GM21737 (cell line): ENCODE data around the gene METTL27.
"Not testable (repeated sequence)": the region's sequence is repeated elsewhere in the genome, so short reads cannot be mapped to it uniquely, and the experiment has no call there.

Experiments used
- ATAC-seq: cut with Tn5 transposase; IDR thresholded peaks from one replicate; pipeline ENCODE4 v1.9.1; 2021; ENCODE audit warnings: mild to moderate bottlenecking, moderate library complexity; ENCODE audit not compliant: unreplicated experiment

METTL27 gene

DNA sequence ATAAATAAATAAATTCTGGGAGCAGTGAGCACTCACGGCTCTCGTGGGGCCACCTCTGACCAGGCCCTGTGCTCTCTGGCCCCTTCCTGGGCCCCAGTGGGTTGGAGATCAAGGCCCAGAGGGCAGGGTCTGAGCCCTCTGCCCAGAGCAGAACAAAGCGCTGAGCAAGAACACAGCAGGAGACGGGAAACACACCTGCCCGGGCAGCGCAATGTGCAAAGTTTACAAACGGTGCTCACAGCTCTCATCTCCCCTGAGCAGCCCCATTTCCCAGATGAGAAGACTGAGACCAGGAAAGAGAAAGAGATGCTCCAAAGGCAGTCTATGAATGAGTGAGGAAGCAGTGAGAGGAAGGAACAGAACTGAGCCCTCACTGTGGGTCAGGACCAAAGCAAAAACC, 3.0 kb downstream of the METTL27 start:
- ATAC-seq, result no peak

DNA sequence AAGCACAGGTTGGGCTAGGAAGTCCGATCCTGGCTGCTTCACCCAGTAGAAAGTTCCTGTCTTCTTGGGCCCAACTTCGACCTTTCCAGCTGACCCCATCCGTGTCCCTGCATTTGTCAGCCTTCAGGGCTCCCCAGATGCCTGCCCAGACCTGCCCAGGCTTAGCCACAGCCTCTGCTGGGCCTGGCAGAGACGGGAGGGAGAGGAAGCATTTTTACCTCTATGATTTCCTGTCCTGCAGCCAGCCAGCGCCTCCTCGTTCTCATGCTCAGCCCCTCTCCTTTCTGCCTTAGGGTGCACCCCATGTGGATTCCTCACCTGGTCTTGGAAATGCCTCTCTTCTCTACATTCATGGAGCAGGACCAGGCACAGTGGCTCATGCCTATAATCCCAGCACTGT, 3.7 kb downstream of the METTL27 start:
- ATAC-seq, result no peak

DNA sequence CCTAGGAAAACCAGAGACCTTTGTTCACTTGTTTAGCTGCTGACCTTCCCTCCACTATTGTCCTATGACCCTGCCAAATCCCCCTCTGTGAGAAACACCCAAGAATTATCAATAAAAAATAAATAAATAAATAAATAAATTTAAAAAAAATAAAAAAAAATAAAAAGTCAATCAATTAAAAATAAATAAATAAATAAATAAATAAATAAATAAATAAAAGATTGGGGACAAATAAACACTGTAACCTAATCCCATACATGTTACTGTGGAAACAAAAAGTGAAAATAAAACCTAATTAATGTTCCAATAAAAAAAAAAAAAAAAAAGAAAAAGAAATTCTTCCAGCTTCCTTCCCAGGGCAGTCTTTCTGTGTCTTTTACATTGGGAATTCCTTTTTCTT, 5.1 kb downstream of the METTL27 start:
- not testable (repeated sequence) for ATAC-seq

DNA sequence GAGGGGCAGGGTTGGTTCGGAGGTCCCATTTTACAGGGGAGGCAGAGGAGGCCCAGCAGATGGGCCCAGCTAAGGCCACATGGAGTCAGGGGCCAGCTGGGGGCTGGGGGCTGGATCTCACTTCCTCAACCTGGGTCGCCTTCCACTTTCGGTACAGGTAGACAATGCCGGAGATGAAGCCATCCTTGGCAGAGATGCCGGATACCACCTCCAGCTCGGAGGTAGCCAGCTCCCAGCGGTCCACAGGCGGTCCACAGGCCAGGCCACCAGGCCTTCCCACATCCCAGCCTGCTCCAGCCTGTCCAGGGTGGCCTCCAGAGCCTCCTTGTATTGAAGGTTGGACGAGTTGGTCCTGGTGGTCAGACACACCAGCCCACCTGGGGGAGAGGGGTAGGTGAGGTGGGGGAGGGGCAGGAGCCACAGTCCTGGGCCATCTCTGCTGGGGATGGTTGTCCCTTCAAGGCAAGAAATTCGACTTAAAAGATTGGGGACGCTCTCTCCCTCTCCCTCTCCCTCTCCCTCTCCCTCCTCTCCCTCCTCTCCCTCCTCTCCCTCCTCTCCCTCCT, 7.6 kb downstream of the METTL27 start:
- no peak for ATAC-seq

DNA sequence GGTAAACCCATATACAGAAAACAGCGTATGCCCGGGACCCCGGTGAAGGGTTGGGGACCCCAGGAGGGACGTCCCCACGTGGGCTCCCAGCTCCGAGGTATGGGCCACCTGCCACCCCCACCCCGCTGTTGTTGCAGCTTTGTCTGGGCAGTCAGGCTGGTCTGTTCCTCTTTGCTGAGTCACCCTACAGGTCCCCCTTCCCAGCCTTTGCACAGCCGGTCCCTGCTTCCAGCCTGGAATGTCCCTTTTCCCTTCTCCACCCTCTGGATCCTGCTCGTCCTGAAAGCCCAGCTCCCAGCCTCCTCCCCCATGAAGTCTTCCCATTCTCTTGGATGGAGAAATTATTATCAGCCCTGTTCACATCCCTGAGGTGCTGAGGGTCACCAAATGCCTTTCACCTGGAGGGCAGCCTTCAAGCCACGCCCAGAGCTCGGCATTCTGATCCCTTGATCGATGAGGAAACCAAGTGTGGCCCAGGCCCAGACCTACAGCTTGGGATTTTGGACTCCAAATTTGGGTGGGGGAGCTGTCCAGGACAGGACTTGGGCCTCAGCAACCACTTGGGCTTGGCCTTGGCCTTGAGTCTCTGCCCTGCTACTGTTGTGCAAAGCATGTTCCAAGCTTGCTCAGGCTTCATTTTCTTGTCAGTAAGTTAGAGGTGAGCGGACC, 8.9 kb downstream of the METTL27 start:
- no peak for ATAC-seq

DNA sequence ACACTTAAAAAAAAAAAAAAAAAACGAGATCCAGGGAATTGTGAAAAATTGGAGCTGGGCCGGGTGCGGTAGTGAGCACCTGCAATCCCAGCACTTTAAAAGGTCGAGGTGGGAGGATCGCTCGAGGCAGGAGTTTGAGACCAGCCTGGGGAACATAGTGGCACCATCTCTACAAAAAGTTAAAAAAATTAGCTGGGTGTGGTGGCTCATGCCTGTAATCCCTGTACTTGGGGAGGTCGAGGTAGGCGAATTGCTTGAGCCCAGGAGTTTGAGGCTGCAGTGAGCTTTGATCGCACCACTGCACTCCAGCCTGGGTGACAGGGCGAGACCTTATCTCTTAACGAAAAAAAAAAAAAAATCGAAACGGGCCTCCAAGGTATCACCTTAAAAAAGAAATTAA, 9.5 kb downstream of the METTL27 start:
- ATAC-seq, result no peak

DNA sequence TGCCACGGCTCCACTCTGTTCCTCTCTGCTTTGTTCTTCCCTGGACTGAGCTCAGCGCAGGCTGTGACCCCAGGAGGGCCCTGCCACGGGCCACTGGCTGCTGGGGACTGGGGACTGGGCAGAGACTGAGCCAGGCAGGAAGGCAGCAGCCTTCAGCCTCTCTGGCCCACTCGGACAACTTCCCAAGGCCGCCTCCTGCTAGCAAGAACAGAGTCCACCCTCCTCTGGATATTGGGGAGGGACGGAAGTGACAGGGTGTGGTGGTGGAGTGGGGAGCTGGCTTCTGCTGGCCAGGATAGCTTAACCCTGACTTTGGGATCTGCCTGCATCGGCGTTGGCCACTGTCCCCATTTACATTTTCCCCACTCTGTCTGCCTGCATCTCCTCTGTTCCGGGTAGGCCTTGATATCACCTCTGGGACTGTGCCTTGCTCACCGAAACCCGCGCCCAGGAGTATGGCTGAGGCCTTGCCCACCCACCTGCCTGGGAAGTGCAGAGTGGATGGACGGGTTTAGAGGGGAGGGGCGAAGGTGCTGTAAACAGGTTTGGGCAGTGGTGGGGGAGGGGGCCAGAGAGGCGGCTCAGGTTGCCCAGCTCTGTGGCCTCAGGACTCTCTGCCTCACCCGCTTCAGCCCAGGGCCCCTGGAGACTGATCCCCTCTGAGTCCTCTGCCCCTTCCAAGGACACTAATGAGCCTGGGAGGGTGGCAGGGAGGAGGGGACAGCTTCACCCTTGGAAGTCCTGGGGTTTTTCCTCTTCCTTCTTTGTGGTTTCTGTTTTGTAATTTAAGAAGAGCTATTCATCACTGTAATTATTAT, 10.3 kb downstream of the METTL27 start:
- no peak for ATAC-seq

DNA sequence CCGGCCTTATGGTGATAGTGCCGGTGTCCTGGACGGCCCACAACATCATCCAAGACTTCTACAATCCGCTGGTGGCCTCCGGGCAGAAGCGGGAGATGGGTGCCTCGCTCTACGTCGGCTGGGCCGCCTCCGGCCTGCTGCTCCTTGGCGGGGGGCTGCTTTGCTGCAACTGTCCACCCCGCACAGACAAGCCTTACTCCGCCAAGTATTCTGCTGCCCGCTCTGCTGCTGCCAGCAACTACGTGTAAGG, 10.8 kb downstream of the METTL27 start:
- ATAC-seq, result no peak

DNA sequence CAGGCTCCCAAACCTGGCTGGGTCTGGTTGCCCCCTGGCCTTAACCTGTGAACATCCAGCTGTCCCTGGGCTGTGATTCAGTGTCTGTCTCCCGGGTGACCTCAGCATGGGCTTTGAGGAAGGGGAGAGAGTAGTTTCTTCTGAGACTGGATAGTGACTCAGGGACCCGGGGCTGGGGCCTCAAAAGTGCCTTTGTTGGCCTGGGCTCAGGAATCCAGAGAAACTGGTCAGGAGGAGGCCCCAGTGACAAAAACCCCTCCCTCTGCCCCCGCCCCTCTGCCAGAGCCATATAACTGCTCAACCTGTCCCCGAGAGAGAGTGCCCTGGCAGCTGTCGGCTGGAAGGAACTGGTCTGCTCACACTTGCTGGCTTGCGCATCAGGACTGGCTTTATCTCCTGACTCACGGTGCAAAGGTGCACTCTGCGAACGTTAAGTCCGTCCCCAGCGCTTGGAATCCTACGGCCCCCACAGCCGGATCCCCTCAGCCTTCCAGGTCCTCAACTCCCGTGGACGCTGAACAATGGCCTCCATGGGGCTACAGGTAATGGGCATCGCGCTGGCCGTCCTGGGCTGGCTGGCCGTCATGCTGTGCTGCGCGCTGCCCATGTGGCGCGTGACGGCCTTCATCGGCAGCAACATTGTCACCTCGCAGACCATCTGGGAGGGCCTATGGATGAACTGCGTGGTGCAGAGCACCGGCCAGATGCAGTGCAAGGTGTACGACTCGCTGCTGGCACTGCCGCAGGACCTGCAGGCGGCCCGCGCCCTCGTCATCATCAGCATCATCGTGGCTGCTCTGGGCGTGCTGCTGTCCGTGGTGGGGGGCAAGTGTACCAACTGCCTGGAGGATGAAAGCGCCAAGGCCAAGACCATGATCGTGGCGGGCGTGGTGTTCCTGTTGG, 11.4 kb downstream of the METTL27 start, which contains the start of gene CLDN4:
TSS of gene CLDN4 (plus strand) at position 316 of the 903 bp plus-strand sequence. CDS start at position 522, 206 bp downstream.
- no peak for ATAC-seq

DNA sequence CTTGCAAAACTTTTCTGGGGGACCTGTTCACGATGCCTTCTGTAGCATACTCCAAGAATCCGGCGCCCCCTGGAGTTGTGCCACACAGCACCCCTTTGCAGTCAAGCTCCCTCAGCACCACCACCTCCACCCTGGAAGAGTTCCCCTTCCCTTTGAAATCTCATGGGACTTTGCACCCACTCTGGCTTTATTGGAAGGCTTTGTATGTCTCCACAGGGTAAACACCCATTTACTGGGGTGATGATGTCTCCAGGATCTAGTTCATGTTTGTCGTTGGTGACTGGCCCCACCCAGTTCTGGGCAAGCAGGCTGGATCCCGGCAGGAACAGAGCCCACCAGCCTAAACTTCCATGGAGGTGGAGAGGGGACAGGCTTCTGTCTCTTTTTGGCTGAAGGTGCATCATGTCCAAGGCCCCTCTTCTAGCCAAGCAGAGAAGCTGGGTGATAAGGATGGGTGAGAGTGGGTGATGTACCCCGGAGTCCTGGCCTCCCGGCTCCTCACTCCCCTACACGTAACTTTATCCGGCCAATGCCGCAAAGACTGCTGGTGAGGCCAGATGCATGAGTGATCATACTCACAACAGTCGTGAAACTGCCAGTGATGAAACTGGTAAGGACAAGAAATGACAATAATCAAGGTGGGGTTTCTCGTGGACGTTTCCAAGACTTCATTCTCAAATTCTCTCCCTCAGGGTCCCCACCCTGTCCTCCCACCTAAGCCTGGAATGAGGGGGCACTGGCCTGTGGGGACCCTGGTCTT, 12.2 kb downstream of the METTL27 start:
- no peak for ATAC-seq

DNA sequence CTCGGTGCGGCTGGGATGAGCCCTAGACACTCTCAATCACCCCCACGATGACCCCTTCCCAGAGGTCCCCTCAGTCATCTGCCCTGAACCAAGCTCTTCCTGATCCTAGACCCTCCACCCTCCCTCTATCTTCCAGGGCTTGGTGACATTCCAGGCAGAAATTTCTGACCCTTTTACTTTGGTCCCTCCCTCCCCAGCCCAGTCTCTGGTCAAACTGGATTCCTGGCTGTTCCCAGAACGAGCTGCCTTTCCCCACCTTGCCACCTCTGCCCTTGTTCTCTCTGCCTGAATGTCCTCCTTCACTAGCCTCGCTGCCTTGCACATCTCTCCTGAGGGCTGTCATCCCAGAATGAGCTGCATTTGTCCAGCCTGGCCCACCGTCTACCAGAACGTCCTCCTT, 12.8 kb downstream of the METTL27 start:
- no peak for ATAC-seq

DNA sequence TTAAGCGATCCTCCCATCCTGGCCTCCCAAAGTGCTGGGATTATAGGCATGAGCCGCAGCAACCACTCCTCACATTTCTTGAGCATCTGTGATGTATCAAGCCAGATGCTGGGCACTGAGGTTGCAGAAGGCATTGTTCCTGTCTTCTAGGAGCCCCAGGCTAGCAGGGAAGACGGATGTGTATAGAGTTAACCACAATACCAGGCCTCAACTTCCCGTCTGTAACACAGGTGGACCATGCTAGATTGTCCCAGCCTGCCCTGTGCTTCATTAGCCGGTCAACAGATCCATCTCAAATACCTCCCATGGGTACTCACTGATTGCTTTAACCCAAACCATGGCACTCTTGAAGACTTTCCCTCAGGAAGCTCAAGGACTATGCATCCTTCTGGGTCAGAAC, 13.3 kb downstream of the METTL27 start:
- ATAC-seq, result no peak

DNA sequence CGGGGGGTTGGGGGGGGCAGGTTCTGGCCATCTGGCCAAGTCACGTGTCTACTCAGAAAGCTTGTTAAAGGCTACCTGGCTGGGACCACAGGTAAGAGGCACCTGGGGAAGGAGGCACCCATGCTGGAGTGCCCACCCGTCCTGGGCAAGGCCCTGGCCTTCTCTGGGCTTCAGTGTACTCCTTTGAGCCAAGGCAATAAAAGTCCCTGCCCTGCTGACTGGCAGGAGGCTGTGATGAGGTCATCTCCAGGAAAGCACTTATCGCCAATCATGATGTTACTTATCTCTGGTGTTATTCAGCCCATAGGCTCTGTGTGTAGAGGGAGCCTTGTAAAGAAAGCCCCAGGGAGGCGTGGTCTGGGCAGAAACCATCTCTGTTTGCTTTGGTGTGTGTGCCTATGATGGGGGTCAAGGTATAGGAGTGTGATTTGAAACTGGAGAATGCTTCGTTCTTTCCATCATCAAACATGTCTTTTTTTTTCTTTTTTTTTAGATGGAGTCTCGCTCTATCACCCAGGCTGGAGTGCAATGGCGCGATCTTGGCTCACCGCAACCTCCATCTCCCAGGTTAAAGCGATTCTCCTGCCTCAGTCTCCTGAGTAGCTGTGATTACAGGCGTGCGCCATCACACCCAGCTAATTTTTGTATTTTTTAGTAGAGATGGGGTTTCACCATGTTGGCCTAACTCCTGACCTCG, 14.1 kb downstream of the METTL27 start:
- no peak for ATAC-seq

DNA sequence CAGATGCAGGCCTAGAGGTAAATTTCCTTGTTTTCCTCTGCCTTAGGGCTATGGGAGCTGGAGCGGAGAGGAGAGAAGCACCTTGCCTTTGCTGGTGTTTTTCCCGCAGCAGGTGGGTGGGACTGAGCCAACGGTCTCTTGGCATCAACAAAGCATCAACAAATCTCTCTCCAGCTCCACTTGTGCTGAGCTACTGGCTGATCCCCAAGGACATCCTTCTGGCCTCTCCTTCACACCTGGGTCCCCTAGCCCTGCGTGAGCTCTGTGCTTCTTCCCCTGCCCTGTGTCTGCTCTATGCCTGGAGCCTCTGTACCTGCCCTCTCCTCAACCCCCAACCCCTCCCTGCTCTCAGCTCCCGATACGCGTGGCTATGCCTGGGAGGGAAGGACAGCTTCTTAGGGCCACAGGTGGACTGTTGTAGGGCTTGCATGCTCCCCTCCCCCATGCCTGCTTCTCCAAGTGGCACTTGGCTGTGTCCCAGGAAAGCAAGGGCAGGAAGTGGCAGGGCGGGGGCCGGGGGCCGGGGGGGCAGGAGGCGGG, 14.7 kb downstream of the METTL27 start:
- ATAC-seq, result no peak

DNA sequence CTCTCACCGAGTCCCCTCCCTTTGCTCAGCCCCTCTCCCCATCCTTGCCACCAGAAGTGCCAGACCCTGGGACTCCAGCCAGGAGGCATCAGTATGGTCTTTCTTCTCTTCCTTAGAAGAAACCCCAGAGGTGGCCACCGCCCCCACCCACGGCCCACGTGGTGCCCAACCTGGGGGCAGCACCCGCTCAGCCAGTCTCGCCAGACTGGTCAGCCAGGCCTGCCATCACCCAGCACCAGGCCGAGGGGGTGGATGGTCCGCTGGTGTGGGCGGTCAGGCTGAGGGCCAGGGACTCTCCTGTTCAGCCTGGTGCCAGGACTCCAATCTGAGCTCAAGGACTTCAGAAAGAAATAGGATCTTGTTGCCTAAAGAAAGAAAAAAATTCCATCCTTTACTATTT, 17.3 kb downstream of the METTL27 start:
- no peak for ATAC-seq

DNA sequence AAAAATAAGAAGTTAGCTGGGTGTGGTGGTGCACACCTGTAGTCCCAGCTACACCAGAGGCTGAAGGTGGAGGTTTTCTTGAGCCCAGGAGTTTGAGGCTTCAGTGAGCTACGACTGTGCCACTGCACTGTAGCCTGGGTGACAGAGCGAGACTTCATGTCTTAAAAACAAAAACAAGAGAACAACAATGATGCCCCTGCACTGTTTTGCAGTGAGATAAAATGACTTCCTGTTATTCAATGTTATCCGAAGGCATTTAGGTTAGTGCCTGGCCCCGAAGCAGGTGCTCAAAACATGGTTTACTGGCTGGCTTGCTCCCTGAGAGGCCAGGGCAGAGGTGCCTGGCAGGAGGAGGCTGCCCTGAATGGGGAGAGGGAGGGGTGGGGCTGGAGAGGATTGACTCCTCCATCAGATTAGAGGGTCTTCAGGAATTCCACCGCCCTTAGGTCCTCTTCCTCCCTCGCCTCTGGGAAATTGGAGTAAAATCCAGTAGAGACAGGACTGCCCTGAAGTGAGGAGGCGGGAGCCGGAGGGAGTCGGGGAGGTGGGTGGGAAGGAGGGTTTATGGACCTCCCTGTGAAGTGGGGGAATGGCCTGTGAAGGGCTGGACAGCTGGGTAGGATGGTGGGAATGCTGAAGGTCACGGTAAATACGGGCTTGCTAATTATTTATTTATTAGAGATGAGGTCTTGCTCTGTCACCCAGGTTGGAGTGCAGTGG, 18.3 kb downstream of the METTL27 start:
- no peak for ATAC-seq

DNA sequence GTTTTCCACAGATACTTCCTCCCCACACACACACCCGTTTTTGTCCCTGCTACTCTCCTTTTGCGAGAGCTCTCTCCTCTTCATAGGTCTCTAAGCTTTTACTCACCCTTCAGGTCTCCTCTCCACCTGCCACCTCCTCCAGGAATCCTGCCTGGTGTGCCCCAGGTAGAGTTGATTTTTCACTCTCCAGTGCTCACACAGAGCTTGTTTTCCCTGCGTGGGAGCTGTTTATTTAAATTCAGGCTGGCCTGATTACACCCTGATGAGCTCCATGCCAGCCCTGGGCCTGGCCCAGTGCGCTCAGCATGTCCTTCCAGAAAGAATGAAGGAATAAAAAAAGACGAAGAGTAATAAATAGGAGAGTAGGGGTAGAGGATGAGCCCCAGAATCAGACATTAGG, 19.1 kb downstream of the METTL27 start:
- no peak for ATAC-seq

DNA sequence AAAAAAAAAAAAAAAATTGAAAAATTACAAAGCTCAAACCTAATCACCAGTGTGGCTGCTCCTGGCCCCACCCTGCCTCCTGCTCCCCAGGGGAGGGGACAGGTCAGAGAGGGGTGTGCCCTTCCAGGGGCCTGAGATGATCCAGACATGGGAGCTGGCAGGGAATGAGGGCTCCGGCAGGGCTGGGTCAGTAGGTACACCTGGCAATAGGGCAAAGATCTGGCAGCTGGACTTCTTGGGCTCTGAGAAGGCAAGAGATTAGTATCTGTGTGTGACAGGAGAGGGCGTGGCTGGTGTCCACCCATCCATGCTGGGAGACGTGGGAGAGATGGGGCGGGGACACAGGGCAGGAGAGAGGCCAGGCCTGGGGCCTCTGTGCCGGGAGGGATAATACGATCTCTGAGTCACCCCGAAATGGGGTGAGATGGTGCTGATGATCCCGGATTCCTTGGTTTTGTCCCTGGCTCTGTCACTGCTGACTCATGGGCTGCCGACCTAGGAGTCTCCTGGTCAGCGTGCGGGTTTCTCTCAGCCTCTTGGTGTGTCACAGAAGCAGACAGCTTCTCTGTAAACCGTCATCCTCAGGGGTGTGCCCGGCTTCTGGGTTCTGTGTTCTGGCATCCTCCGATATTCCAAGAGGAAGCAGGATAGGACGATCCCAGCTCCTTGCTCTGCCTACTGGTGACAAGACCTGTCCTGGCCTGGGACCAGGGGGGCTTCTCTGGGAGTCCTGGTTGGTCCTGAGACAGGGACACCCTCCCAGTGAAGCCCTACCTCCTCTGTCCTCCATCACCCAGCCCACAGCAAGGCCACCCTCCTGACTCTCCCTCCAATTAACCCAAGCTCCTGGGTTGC, 19.8 kb downstream of the METTL27 start:
- ATAC-seq, result no peak
